Activated CD4-positive, CD25-positive, alpha-beta regulatory T cell treated with anti-CD3 and anti-CD28 coated beads, Interleukin-2, amount 50 U/mL, for 72 hours (primary cell): Measurements from ENCODE around the gene HNRNPA2B1.

Source experiments
- DNase-seq: peaks from one replicate; pipeline ENCODE4 v3.0.0; 2021

Gene HNRNPA2B1

GRCh38 chr7:26141077-26141476, 59.5 kb downstream of the HNRNPA2B1 start:
- DNase-seq: no peak

GRCh38 chr7:26140380-26140779, 60.2 kb downstream of the HNRNPA2B1 start:
- no peak for DNase-seq
